HEK293 (cell line): ENCODE data around the gene SPEG.

Experiments
- CTCF ChIA-PET: fragments of 350-600 bp; formaldehyde crosslinking; extraction: SDS; loops from one replicate; lab custom pipeline; 2021; ENCODE audit warnings: antibody characterized with exemption; lab: Yijun Ruan, JAX
- POLR2A ChIA-PET: fragments of 300-600 bp; formaldehyde crosslinking; extraction: SDS; loops from one replicate; lab custom pipeline; 2020; ENCODE audit warnings: antibody characterized with exemption, inconsistent platforms; lab: Yijun Ruan, JAX
- H3K27ac ChIP-seq: fragments of 200-500 bp; sonication (Bioruptor generic); 2 replicates; pipeline ENCODE4 v1.5.1; 2014; ENCODE audit warnings: low read depth, low read length, control low read depth, inconsistent platforms; ENCODE audit errors: extremely low read depth
- H3K36me3 ChIP-seq, 2 experiments: fragments of 200-500 bp in 1 of 2; sonication (Bioruptor generic) in 1 of 2; 1 replicate in 1 of 2; 2 replicates in 1 of 2; pipeline ENCODE4 v1.5.1; 2014 to 2017; ENCODE audit warnings: inconsistent platforms in 2 of 2, low read length in 2 of 2; ENCODE audit not compliant: control insufficient read depth in 2 of 2, insufficient read depth in 1 of 2
- H3K4me1 ChIP-seq: fragments of 200-500 bp; sonication (Bioruptor generic); 2 replicates; pipeline ENCODE4 v1.5.1; 2014; ENCODE audit warnings: mild to moderate bottlenecking, low read length, inconsistent platforms; ENCODE audit not compliant: control insufficient read depth, insufficient read depth
- H3K4me3 ChIP-seq: 2 replicates; pipeline ENCODE4 v1.5.1; 2011; ENCODE audit warnings: low read depth, mild to moderate bottlenecking, control low read depth, low read length, moderate library complexity
- H3K9me3 ChIP-seq: fragments of 200-500 bp; sonication (Bioruptor generic); 2 replicates; pipeline ENCODE4 v1.5.1; 2014; ENCODE audit warnings: low read depth, low read length, inconsistent platforms; ENCODE audit not compliant: control insufficient read depth, insufficient read depth
- EGR2 ChIP-seq: fragments of 450-650 bp; formaldehyde crosslinking; IDR thresholded peaks from 2 replicates; pipeline ENCODE4 v1.5.1; 2016; ENCODE audit warnings: low read depth, missing biosample characterization, missing genetic modification characterization
- KLF10 ChIP-seq: fragments of 450-650 bp; IDR thresholded peaks from 2 replicates; pipeline ENCODE4 v1.5.1; 2018; ENCODE audit warnings: missing biosample characterization, mild to moderate bottlenecking, missing genetic modification characterization
- MYNN ChIP-seq: fragments of 450-650 bp; formaldehyde crosslinking; IDR thresholded peaks from 2 replicates; pipeline ENCODE4 v1.5.1; 2016; ENCODE audit warnings: missing biosample characterization, missing genetic modification characterization, borderline replicate concordance
- PRDM4 ChIP-seq: fragments of 450-650 bp; formaldehyde crosslinking; IDR thresholded peaks from 2 replicates; pipeline ENCODE4 v1.5.1; 2017; ENCODE audit warnings: missing biosample characterization, missing genetic modification characterization
- WT1 ChIP-seq: fragments of 450-650 bp; formaldehyde crosslinking; IDR thresholded peaks from 2 replicates; pipeline ENCODE4 v1.5.1; 2016; ENCODE audit warnings: missing biosample characterization, missing genetic modification characterization
- ZBTB1 ChIP-seq: fragments of 450-650 bp; formaldehyde crosslinking; IDR thresholded peaks from 2 replicates; pipeline ENCODE4 v1.5.1; 2016; ENCODE audit warnings: missing biosample characterization, missing genetic modification characterization
- ZBTB10 ChIP-seq: fragments of 450-650 bp; formaldehyde crosslinking; IDR thresholded peaks from 2 replicates; pipeline ENCODE4 v1.5.1; 2016; ENCODE audit warnings: missing biosample characterization, missing genetic modification characterization
- ZBTB21 ChIP-seq: fragments of 450-650 bp; formaldehyde crosslinking; IDR thresholded peaks from 2 replicates; pipeline ENCODE4 v1.5.1; 2017; ENCODE audit warnings: missing biosample characterization, missing genetic modification characterization
- ZNF10 ChIP-seq: fragments of 450-650 bp; formaldehyde crosslinking; IDR thresholded peaks from 2 replicates; pipeline ENCODE4 v1.5.1; 2017; ENCODE audit warnings: missing biosample characterization, missing genetic modification characterization
- ZNF16 ChIP-seq: fragments of 450-650 bp; formaldehyde crosslinking; IDR thresholded peaks from 2 replicates; pipeline ENCODE4 v1.5.1; 2016; ENCODE audit warnings: low read depth, missing biosample characterization, missing genetic modification characterization
- ZNF202 ChIP-seq: fragments of 450-650 bp; formaldehyde crosslinking; IDR thresholded peaks from 2 replicates; pipeline ENCODE4 v1.5.1; 2016; ENCODE audit warnings: missing biosample characterization, missing genetic modification characterization, borderline replicate concordance
- ZNF223 ChIP-seq: fragments of 450-650 bp; formaldehyde crosslinking; IDR thresholded peaks from 2 replicates; pipeline ENCODE4 v1.5.1; 2016; ENCODE audit warnings: missing biosample characterization, missing genetic modification characterization
- ZNF366 ChIP-seq: fragments of 450-650 bp; formaldehyde crosslinking; conservative IDR thresholded peaks from 2 replicates; pipeline ENCODE4 v1.5.1; 2016; ENCODE audit warnings: missing biosample characterization, missing genetic modification characterization
- ZNF555 ChIP-seq: fragments of 450-650 bp; formaldehyde crosslinking; conservative IDR thresholded peaks from 2 replicates; pipeline ENCODE4 v1.5.1; 2017; ENCODE audit warnings: missing biosample characterization, mild to moderate bottlenecking, missing genetic modification characterization, inconsistent platforms
- ZNF571 ChIP-seq: fragments of 450-650 bp; formaldehyde crosslinking; IDR thresholded peaks from 2 replicates; pipeline ENCODE4 v1.5.0; 2017; ENCODE audit warnings: missing biosample characterization, missing genetic modification characterization
- ZNF580 ChIP-seq: fragments of 450-650 bp; formaldehyde crosslinking; IDR thresholded peaks from 2 replicates; pipeline ENCODE4 v1.5.1; 2016; ENCODE audit warnings: missing biosample characterization, missing genetic modification characterization
- ZNF639 ChIP-seq: fragments of 450-650 bp; formaldehyde crosslinking; IDR thresholded peaks from 2 replicates; pipeline ENCODE4 v1.5.1; 2016; ENCODE audit warnings: missing biosample characterization, missing genetic modification characterization
- TF ChIP-seq, protein P1 (sequence below): fragments of 450-650 bp; formaldehyde crosslinking; IDR thresholded peaks from 2 replicates; pipeline ENCODE4 v1.5.1; 2016; ENCODE audit warnings: missing biosample characterization, missing genetic modification characterization
- TF ChIP-seq, protein P2 (sequence below): fragments of 450-650 bp; formaldehyde crosslinking; IDR thresholded peaks from 2 replicates; pipeline ENCODE4 v1.5.1; 2016; ENCODE audit warnings: missing biosample characterization, missing genetic modification characterization
- TF ChIP-seq, protein P3 (sequence below): fragments of 450-650 bp; formaldehyde crosslinking; IDR thresholded peaks from 2 replicates; pipeline ENCODE4 v1.5.1; 2017; ENCODE audit warnings: missing biosample characterization, missing genetic modification characterization

Gene SPEG

DNA sequence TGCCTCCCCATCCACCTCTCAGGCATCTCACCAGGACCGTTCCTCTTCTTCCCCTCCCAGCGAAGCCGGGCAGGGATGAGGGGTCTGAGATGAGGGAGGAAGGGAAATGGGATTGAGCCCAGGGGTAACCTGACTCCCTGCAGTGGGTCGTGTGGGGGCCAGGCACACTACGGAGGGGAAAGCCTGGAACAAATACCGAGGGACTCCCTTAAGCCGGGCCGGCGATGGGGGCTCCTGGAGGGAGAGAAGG lies 250 bp upstream of the SPEG start:
- Histone ChIP-seq H3K36me3 (no peaks in the 10 kb centered on the region), H3K4me3 (no peak overlapping the region), H3K4me1 (no peaks in the 10 kb centered on the region), H3K27ac (no peak overlapping the region), H3K9me3 (no peaks in the 10 kb centered on the region)
- ChIA-PET CTCF (interaction anchor here (0.6 to 1.9 kb wide), 6 partner anchors 31 to 275 kb away, joined by 3 to 22 read pairs (median 4); no protein-coding TSS in a partner anchor), POLR2A (no interaction called here)
- no peak for TF ChIP-seq ZNF202 (tag by site-specific recombination)
- TF ChIP-seq ZNF571: no peak
- no peak for TF ChIP-seq ZNF366 (tag by site-specific recombination)
- TF ChIP-seq WT1 (tag by site-specific recombination): no peak
- TF ChIP-seq KLF10 (tag by site-specific recombination): no peak
- TF ChIP-seq, protein P1, sequence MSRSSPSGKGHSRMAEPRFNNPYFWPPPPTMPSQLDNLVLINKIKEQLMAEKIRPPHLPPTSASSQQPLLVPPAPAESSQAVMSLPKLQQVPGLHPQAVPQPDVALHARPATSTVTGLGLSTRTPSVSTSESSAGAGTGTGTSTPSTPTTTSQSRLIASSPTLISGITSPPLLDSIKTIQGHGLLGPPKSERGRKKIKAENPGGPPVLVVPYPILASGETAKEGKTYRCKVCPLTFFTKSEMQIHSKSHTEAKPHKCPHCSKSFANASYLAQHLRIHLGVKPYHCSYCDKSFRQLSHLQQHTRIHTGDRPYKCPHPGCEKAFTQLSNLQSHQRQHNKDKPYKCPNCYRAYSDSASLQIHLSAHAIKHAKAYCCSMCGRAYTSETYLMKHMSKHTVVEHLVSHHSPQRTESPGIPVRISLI (tag by site-specific recombination): no peak
- TF ChIP-seq ZNF10: no peak
- TF ChIP-seq, protein P2, sequence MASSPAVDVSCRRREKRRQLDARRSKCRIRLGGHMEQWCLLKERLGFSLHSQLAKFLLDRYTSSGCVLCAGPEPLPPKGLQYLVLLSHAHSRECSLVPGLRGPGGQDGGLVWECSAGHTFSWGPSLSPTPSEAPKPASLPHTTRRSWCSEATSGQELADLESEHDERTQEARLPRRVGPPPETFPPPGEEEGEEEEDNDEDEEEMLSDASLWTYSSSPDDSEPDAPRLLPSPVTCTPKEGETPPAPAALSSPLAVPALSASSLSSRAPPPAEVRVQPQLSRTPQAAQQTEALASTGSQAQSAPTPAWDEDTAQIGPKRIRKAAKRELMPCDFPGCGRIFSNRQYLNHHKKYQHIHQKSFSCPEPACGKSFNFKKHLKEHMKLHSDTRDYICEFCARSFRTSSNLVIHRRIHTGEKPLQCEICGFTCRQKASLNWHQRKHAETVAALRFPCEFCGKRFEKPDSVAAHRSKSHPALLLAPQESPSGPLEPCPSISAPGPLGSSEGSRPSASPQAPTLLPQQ (tag by site-specific recombination): no peak
- no peak for TF ChIP-seq PRDM4 (tag by site-specific recombination)
- no peak for TF ChIP-seq ZNF16 (tag by site-specific recombination)
- no peak for TF ChIP-seq ZNF580 (tag by site-specific recombination)
- no peak for TF ChIP-seq ZBTB21 (tag by site-specific recombination)
- no peak for TF ChIP-seq ZNF555 (tag by site-specific recombination)

DNA sequence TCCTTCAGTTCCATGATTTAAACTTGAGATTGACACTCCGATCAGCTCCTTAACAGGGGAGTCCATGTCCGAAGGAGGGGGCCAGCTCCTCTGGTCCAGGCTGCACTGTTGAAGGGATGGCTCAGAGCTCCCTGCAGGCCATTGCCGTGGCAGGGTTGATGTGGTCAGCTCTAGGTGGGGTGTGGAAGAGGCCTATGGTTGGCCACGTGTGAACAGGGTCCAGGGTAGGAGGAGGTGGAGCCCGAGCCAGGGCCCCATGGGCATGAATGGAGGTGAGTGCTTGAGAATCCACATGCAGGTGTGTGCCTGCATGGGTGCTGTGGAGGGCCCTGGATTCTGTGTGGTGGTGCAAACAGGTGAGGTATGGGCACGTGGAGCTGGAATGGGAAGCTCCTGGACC lies 1.1 kb downstream of the SPEG start:
- H3K36me3 ChIP-seq: no peaks in the 10 kb centered on the region
- H3K4me3 ChIP-seq: no peak overlapping the region
- no peaks in the 10 kb centered on the region for H3K4me1 ChIP-seq
- no peak overlapping the region for H3K27ac ChIP-seq
- ChIA-PET POLR2A (no interaction called here), CTCF (interaction anchor here (0.6 to 2.2 kb wide), 7 partner anchors 14 to 207 kb away, joined by 3 to 11 read pairs (median 4); no protein-coding TSS in a partner anchor)
- TF ChIP-seq MYNN (tag by site-specific recombination) (no peak), ZBTB1 (tag by site-specific recombination) (no peak), ZBTB10 (no peak), EGR2 (tag by site-specific recombination) (no peak), ZNF639 (no peak), ZNF223 (tag by site-specific recombination) (no peak)
- TF ChIP-seq, protein P3, sequence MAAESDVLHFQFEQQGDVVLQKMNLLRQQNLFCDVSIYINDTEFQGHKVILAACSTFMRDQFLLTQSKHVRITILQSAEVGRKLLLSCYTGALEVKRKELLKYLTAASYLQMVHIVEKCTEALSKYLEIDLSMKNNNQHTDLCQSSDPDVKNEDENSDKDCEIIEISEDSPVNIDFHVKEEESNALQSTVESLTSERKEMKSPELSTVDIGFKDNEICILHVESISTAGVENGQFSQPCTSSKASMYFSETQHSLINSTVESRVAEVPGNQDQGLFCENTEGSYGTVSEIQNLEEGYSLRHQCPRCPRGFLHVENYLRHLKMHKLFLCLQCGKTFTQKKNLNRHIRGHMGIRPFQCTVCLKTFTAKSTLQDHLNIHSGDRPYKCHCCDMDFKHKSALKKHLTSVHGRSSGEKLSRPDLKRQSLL (tag by site-specific recombination): no peak
- H3K9me3 ChIP-seq: no peaks in the 10 kb centered on the region
